ENCODE measurements around the gene NFATC4.
"Not testable (repeated sequence)": the region's sequence is repeated elsewhere in the genome, so short reads cannot be mapped to it uniquely, and the experiment has no call there.

Gene NFATC4

GRCh38 chr14:24325041-24325530, 42.9 kb upstream of the NFATC4 start:
- H3K9me3 Mint-ChIP-seq: no peaks in the 10 kb centered on the region
- no peaks in the 10 kb centered on the region for H3K36me3 Mint-ChIP-seq (ENCODE audit: low read depth)
- H3K27ac Mint-ChIP-seq: no peak overlapping the region
- H3K4me1 Mint-ChIP-seq: no peaks in the 10 kb centered on the region
- no peak for TF ChIP-seq CTCF (IDR thresholded peaks at IDR 0.05; ENCODE audit: unreplicated experiment in 3 of 3)
- H3K27me3 Mint-ChIP-seq (ENCODE audit: low read depth): peaks cover 9% of the 10 kb centered on the region
- no peak overlapping the region for H3K4me3 Mint-ChIP-seq

- H3K27ac Mint-ChIP-seq: no peak overlapping the region
- no peak for TF ChIP-seq CTCF (IDR thresholded peaks at IDR 0.05; ENCODE audit: unreplicated experiment in 3 of 3)
- peaks cover 18% of the 10 kb centered on the region for H3K27me3 Mint-ChIP-seq (ENCODE audit: low read depth)
- no peaks in the 10 kb centered on the region for H3K9me3 Mint-ChIP-seq
- no peaks in the 10 kb centered on the region for H3K36me3 Mint-ChIP-seq (ENCODE audit: low read depth)
- H3K4me1 Mint-ChIP-seq: no peaks in the 10 kb centered on the region
- H3K4me3 Mint-ChIP-seq: no peak overlapping the region
Observed at GRCh38 chr14:24325963-24326362, 42.0 kb upstream of the NFATC4 start.

GRCh38 chr14:24327303-24327702, 40.7 kb upstream of the NFATC4 start:
- Mint-ChIP-seq H3K27me3 (ENCODE audit: low read depth) (peaks cover 28% of the 10 kb centered on the region), H3K27ac (peak overlapping the region in 1 of 3 experiments; percentile 26), H3K4me1 (peaks cover 4% of the 10 kb centered on the region), H3K36me3 (ENCODE audit: low read depth) (no peaks in the 10 kb centered on the region), H3K4me3 (no peak overlapping the region), H3K9me3 (no peaks in the 10 kb centered on the region)
- TF ChIP-seq CTCF (IDR thresholded peaks at IDR 0.05; ENCODE audit: unreplicated experiment in 3 of 3): no peak

GRCh38 chr14:24327914-24328313, 40.1 kb upstream of the NFATC4 start:
- not testable (repeated sequence) for H3K9me3 Mint-ChIP-seq; H3K27ac Mint-ChIP-seq; H3K4me3 Mint-ChIP-seq; H3K4me1 Mint-ChIP-seq; H3K36me3 Mint-ChIP-seq (ENCODE audit: low read depth)
- peaks cover 34% of the 10 kb centered on the region for H3K27me3 Mint-ChIP-seq (ENCODE audit: low read depth)
- peak; percentile 58 to 64 (median 64) for TF ChIP-seq CTCF (IDR thresholded peaks at IDR 0.05; ENCODE audit: unreplicated experiment in 3 of 3)

GRCh38 chr14:24329073-24329663, 38.8 kb upstream of the NFATC4 start:
- Mint-ChIP-seq H3K36me3 (ENCODE audit: low read depth) (no peaks in the 10 kb centered on the region), H3K27me3 (ENCODE audit: low read depth) (peaks cover 46% of the 10 kb centered on the region), H3K27ac (no peak overlapping the region), H3K4me3 (no peak overlapping the region), H3K9me3 (no peaks in the 10 kb centered on the region), H3K4me1 (peaks cover 6% of the 10 kb centered on the region)
- TF ChIP-seq CTCF (IDR thresholded peaks at IDR 0.05; ENCODE audit: unreplicated experiment in 3 of 3): no peak

- H3K27me3 Mint-ChIP-seq (ENCODE audit: low read depth): peaks cover 52% of the 10 kb centered on the region
- TF ChIP-seq CTCF (IDR thresholded peaks at IDR 0.05; ENCODE audit: unreplicated experiment in 3 of 3): no peak
- peaks cover 6% of the 10 kb centered on the region for H3K4me1 Mint-ChIP-seq
- H3K9me3 Mint-ChIP-seq: no peaks in the 10 kb centered on the region
- no peaks in the 10 kb centered on the region for H3K36me3 Mint-ChIP-seq (ENCODE audit: low read depth)
- no peak overlapping the region for H3K4me3 Mint-ChIP-seq
- H3K27ac Mint-ChIP-seq: no peak overlapping the region
Observed at GRCh38 chr14:24329736-24330135, 38.2 kb upstream of the NFATC4 start.
